ENCODE measurements around the gene TAF6. TPM values are rescaled to one million over a fixed set of nuclear protein-coding genes. Genes with fewer than 3 reads are reported as not detected.

TAF6 gene
- total and polyA plus RNA-seq, 9 of the 15 experiments (the other 6 are each of a cell fraction or from before 2014, with no cell fraction given), result 0.78 to 78.7 (median 21.3) TPM

DNA sequence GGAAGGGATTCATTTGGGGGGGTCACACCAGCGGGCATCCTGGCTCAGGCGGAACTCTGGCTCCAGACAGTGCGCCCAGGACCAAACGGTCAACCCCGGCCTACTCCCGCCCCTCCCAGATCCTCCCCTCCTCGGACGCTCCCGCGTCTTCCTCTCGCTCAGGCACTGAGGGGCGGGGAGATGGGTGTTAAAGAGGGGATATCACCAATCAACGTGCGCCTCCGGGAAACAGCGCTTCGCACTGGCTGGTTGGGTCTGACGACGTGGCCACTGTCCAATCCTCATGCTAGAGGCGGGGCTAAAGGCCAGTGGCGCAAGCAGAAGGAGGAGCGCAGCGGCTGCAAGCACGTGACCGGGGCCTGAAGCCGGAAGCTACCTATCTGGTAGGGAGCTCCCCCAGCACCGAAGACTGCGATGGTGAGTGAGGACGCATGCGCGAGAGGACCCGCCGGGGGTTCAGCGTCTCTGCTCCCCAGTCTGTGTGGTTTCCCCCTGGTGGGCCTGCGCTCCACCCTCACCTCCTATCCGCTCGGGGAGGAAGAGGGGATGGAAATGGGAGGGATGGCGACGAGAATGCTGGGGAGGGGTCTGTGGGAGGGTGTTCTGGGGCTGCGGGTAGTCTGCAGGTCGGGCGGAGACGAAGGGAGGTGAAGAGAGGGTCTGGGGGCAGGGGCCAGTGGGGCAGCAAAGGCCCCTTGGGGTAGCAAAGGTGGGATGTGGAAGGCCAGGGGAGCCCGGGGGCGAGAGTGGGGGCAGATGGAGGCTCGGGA is 29.6 kb upstream of the TAF6 start, which contains the start of gene LAMTOR4 (continued):
- TF ChIP-seq, protein P1, sequence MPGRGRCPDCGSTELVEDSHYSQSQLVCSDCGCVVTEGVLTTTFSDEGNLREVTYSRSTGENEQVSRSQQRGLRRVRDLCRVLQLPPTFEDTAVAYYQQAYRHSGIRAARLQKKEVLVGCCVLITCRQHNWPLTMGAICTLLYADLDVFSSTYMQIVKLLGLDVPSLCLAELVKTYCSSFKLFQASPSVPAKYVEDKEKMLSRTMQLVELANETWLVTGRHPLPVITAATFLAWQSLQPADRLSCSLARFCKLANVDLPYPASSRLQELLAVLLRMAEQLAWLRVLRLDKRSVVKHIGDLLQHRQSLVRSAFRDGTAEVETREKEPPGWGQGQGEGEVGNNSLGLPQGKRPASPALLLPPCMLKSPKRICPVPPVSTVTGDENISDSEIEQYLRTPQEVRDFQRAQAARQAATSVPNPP (IDR thresholded peaks at IDR 0.05; ENCODE audit: borderline replicate concordance, insufficient read depth, insufficient read length), result no peak
- no peak for TF ChIP-seq ZNF316 (IDR thresholded peaks at IDR 0.05)
- no peak for TF ChIP-seq MAFF (IDR thresholded peaks at IDR 0.05; ENCODE audit: low read length)
- 0 out of 2 replicates have a peak, but pooled peaks have one; percentile 14 for TF ChIP-seq ZNF232 (CRISPR knock-in tag; IDR thresholded peaks at IDR 0.05)
- TF ChIP-seq, protein P2, sequence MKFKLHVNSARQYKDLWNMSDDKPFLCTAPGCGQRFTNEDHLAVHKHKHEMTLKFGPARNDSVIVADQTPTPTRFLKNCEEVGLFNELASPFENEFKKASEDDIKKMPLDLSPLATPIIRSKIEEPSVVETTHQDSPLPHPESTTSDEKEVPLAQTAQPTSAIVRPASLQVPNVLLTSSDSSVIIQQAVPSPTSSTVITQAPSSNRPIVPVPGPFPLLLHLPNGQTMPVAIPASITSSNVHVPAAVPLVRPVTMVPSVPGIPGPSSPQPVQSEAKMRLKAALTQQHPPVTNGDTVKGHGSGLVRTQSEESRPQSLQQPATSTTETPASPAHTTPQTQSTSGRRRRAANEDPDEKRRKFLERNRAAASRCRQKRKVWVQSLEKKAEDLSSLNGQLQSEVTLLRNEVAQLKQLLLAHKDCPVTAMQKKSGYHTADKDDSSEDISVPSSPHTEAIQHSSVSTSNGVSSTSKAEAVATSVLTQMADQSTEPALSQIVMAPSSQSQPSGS (CRISPR knock-in tag; IDR thresholded peaks at IDR 0.05), result no peak
- TF ChIP-seq RUNX1 (IDR thresholded peaks at IDR 0.05; ENCODE audit: low read depth), result no peak; the same call in 1 of the 2 replicates
- TF ChIP-seq, protein P3, sequence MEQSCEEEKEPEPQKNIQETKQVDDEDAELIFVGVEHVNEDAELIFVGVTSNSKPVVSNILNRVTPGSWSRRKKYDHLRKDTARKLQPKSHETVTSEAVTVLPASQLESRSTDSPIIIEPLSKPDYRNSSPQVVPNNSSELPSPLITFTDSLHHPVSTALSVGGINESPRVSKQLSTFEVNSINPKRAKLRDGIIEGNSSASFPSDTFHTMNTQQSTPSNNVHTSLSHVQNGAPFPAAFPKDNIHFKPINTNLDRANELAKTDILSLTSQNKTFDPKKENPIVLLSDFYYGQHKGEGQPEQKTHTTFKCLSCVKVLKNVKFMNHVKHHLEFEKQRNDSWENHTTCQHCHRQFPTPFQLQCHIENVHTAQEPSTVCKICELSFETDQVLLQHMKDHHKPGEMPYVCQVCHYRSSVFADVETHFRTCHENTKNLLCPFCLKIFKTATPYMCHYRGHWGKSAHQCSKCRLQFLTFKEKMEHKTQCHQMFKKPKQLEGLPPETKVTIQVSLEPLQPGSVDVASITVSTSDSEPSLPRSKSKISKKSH (CRISPR knock-in tag; IDR thresholded peaks at IDR 0.05), result no peak
- TF ChIP-seq MTA1 (IDR thresholded peaks at IDR 0.05; ENCODE audit: borderline replicate concordance), result no peak
- no peak for TF ChIP-seq NCOA4 (IDR thresholded peaks at IDR 0.05; ENCODE audit: partially characterized antibody)
- TF ChIP-seq, protein P4, sequence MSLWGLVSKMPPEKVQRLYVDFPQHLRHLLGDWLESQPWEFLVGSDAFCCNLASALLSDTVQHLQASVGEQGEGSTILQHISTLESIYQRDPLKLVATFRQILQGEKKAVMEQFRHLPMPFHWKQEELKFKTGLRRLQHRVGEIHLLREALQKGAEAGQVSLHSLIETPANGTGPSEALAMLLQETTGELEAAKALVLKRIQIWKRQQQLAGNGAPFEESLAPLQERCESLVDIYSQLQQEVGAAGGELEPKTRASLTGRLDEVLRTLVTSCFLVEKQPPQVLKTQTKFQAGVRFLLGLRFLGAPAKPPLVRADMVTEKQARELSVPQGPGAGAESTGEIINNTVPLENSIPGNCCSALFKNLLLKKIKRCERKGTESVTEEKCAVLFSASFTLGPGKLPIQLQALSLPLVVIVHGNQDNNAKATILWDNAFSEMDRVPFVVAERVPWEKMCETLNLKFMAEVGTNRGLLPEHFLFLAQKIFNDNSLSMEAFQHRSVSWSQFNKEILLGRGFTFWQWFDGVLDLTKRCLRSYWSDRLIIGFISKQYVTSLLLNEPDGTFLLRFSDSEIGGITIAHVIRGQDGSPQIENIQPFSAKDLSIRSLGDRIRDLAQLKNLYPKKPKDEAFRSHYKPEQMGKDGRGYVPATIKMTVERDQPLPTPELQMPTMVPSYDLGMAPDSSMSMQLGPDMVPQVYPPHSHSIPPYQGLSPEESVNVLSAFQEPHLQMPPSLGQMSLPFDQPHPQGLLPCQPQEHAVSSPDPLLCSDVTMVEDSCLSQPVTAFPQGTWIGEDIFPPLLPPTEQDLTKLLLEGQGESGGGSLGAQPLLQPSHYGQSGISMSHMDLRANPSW (CRISPR knock-in tag; IDR thresholded peaks at IDR 0.05), result no peak
- TF ChIP-seq CCAR2 (IDR thresholded peaks at IDR 0.05; ENCODE audit: low read depth, low read length), result no peak
- no peak for TF ChIP-seq RFX1 (IDR thresholded peaks at IDR 0.05)
- peak; percentile 99 for TF ChIP-seq NEUROD1 (IDR thresholded peaks at IDR 0.05; ENCODE audit: borderline replicate concordance, low read depth, low read length, partially characterized antibody)
- TF ChIP-seq NR1H2 (CRISPR knock-in tag; IDR thresholded peaks at IDR 0.05), result no peak
- no peak for TF ChIP-seq TGIF2 (CRISPR knock-in tag; IDR thresholded peaks at IDR 0.05)
- no peak for TF ChIP-seq ADNP (tag; IDR thresholded peaks at IDR 0.05)
- TF ChIP-seq TAL1 (IDR thresholded peaks at IDR 0.05), result 0 out of 2 replicates have a peak, but pooled peaks have one; percentile 22
- TF ChIP-seq ETV5 (CRISPR knock-in tag; IDR thresholded peaks at IDR 0.05; ENCODE audit: low read depth), result peak; percentile 82
- TF ChIP-seq, protein P5, sequence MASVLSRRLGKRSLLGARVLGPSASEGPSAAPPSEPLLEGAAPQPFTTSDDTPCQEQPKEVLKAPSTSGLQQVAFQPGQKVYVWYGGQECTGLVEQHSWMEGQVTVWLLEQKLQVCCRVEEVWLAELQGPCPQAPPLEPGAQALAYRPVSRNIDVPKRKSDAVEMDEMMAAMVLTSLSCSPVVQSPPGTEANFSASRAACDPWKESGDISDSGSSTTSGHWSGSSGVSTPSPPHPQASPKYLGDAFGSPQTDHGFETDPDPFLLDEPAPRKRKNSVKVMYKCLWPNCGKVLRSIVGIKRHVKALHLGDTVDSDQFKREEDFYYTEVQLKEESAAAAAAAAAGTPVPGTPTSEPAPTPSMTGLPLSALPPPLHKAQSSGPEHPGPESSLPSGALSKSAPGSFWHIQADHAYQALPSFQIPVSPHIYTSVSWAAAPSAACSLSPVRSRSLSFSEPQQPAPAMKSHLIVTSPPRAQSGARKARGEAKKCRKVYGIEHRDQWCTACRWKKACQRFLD (CRISPR knock-in tag; IDR thresholded peaks at IDR 0.05), result 0 out of 2 replicates have a peak, but pooled peaks have one; percentile 50

All from K562 (cell line).